Activated B cell treated with CpG ODN at 0.5 μM for 24 hours (primary cell): ENCODE measurements around the gene TWF2. TPM values are rescaled to one million over a fixed set of nuclear protein-coding genes. Genes with fewer than 3 reads are reported as not detected.

Source experiments
- ATAC-seq: fragments of 200-7000 bp; cut with Tn5 transposase; one replicate; pipeline ENCODE4 v1.10.0; 2021; ENCODE audit warnings: low read depth, mild to moderate bottlenecking, moderate library complexity
- CTCF ChIA-PET: fragments of 350-600 bp; sonication (Branson Sonifier 250); formaldehyde crosslinking; loops from one replicate; lab custom pipeline; 2021; ENCODE audit warnings: antibody characterized with exemption; lab: Charles Lee
- POLR2A ChIA-PET: fragments of 350-600 bp; sonication (Branson Sonifier 250); formaldehyde crosslinking; loops from one replicate; lab custom pipeline; 2021; ENCODE audit warnings: antibody characterized with exemption; lab: Charles Lee
- DNase-seq: peaks from one replicate; pipeline ENCODE4 v3.0.0; 2022
- H3K27ac Mint-ChIP-seq: one replicate; pipeline ENCODE4 v1.8.0; 2020; ENCODE audit warnings: mixed read lengths
- H3K27me3 Mint-ChIP-seq: one replicate; pipeline ENCODE4 v1.8.0; 2021; ENCODE audit warnings: mixed read lengths
- H3K36me3 Mint-ChIP-seq: one replicate; pipeline ENCODE4 v1.8.0; 2021; ENCODE audit warnings: low read depth, mixed read lengths
- H3K4me1 Mint-ChIP-seq: one replicate; pipeline ENCODE4 v1.8.0; 2021; ENCODE audit warnings: mixed read lengths
- H3K4me3 Mint-ChIP-seq: one replicate; pipeline ENCODE4 v1.8.0; 2020; ENCODE audit warnings: mild to moderate bottlenecking, mixed read lengths
- H3K9me3 Mint-ChIP-seq: one replicate; pipeline ENCODE4 v1.8.0; 2020; ENCODE audit warnings: mixed read lengths
- intact Hi-C: fragments of 100-400 bp; cut with micrococcal nuclease; formaldehyde crosslinking; loops from one replicate; pipeline ENCODE4 v1.15.1; 2024
- total RNA-seq: library from RNA; stranded (reverse); gene quantifications from 2 replicates; pipeline ENCODE4 v1.2.3, GENCODE V29; 2022
- TF ChIP-seq, protein P1 (sequence below): fragments of 200-600 bp; IDR thresholded peaks from one replicate; pipeline ENCODE4 v1.8.0; 2022; ENCODE audit warnings: antibody characterized with exemption, mild to moderate bottlenecking

The TWF2 gene
- total RNA-seq, 1 donor from 2014 or later, result 74.1 TPM

GRCh38 chr3:52222319-52223221 is 16.4 kb downstream of the TWF2 start:
- no peak for DNase-seq
- H3K9me3 Mint-ChIP-seq, result no peaks in the 10 kb centered on the region
- POLR2A ChIA-PET, result interaction anchor here (0.5 to 5.9 kb wide), 4 partner anchors 9 to 74 kb away, joined by 3 to 147 read pairs (median 27); partner anchors contain the start of genes PPM1M, TWF2 and WDR82

DNA sequence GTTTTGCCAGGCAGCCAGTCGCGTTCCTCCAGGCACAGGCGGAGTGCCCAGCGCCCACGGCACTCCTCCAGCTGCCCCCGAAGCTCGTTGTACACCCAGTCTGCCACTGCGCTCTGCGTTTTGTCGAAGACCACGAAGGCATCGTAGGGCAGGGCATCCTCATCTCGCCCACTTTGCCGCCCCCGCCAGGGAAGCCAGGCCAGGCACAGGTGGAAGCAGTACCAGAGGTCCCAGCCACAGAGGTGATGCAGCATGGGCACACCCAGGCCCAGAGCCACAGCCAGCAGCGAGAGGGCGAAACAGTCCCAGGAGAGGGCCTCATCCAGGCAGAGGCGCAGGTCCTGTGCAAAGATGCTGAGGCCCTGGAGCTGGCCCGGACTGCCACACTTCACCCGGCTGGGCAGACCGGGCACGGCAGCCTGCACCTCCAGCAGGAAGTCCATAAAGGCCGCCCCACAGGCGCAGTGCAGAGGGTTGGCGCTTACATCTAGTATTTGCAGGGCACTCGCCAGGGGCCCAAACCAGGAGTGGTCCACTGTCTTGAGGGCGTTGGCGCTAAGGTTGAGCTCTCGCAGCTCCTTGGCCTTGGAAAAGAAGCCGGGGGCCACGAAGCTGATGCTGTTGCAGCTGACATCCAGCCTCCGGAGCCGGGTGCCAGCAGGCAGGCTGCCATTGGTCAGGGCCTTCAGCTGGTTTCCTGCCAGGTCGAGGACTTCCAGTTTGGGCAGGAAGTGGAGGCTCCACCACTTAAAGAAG is 17.2 kb downstream of the TWF2 start:
- peaks cover 47% of the 10 kb centered on the region for H3K36me3 Mint-ChIP-seq

More at GRCh38 chr3:52222319-52223221, 16.4 kb downstream of the TWF2 start:
- ATAC-seq, result no peak
- peaks cover 45% of the 10 kb centered on the region for H3K36me3 Mint-ChIP-seq
- peak overlapping the region; percentile 97 for H3K27ac Mint-ChIP-seq
- H3K27me3 Mint-ChIP-seq, result no peaks in the 10 kb centered on the region
- peaks cover 95% of the 10 kb centered on the region for H3K4me1 Mint-ChIP-seq
- intact Hi-C loops, result loop anchor here (5.0 kb wide), 1 partner anchor 220 kb away; no protein-coding TSS in a partner anchor
- CTCF ChIA-PET, result interaction anchor here (3.1 to 6.4 kb wide), 5 partner anchors 9 to 116 kb away, joined by 10 to 58 read pairs (median 48); partner anchors contain the start of gene WDR82
- TF ChIP-seq, protein P1, sequence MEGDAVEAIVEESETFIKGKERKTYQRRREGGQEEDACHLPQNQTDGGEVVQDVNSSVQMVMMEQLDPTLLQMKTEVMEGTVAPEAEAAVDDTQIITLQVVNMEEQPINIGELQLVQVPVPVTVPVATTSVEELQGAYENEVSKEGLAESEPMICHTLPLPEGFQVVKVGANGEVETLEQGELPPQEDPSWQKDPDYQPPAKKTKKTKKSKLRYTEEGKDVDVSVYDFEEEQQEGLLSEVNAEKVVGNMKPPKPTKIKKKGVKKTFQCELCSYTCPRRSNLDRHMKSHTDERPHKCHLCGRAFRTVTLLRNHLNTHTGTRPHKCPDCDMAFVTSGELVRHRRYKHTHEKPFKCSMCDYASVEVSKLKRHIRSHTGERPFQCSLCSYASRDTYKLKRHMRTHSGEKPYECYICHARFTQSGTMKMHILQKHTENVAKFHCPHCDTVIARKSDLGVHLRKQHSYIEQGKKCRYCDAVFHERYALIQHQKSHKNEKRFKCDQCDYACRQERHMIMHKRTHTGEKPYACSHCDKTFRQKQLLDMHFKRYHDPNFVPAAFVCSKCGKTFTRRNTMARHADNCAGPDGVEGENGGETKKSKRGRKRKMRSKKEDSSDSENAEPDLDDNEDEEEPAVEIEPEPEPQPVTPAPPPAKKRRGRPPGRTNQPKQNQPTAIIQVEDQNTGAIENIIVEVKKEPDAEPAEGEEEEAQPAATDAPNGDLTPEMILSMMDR, result no peak
- H3K4me3 Mint-ChIP-seq, result peak overlapping the region; percentile 11

GRCh38 chr3:52221141-52221562 is 17.8 kb downstream of the TWF2 start:
- intact Hi-C loops, result loop anchor here (5.0 kb wide), 1 partner anchor 219 kb away; no protein-coding TSS in a partner anchor
- ChIA-PET POLR2A (interaction anchor here (0.6 to 5.1 kb wide), 11 partner anchors 8 to 1913 kb away, joined by 3 to 51 read pairs (median 6); partner anchors contain the start of genes ALAS1, GLYCTK, PPM1M and WDR82), CTCF (interaction anchor here (0.6 to 6.4 kb wide), 22 partner anchors 9 to 227 kb away, joined by 3 to 58 read pairs (median 6); partner anchors contain the start of genes GLYCTK, TWF2 and WDR82)
- Mint-ChIP-seq H3K36me3 (peaks cover 51% of the 10 kb centered on the region), H3K27ac (peak overlapping the region; percentile 53), H3K4me3 (no peak overlapping the region), H3K4me1 (peaks cover 93% of the 10 kb centered on the region), H3K9me3 (no peaks in the 10 kb centered on the region), H3K27me3 (no peaks in the 10 kb centered on the region)
- TF ChIP-seq, protein P1, result no peak
- no peak for DNase-seq
- no peak for ATAC-seq

More for the DNA sequence above, 17.2 kb downstream of the TWF2 start:
- no peaks in the 10 kb centered on the region for H3K27me3 Mint-ChIP-seq
- ChIA-PET CTCF (interaction anchor here (1.2 to 6.4 kb wide), 9 partner anchors 10 to 117 kb away, joined by 4 to 58 read pairs (median 30); partner anchors contain the start of genes GLYCTK, TWF2 and WDR82), POLR2A (interaction anchor here (0.6 to 5.1 kb wide), 5 partner anchors 10 to 1914 kb away, joined by 3 to 51 read pairs (median 8); partner anchors contain the start of gene WDR82)
- DNase-seq (no peak), ATAC-seq (no peak)
- intact Hi-C loops, result loop anchor here (5.0 kb wide), 1 partner anchor 219 kb away; no protein-coding TSS in a partner anchor
- TF ChIP-seq, protein P1, result no peak
- H3K27ac Mint-ChIP-seq, result no peak overlapping the region
- H3K4me3 Mint-ChIP-seq, result peak overlapping the region; percentile 11
- no peaks in the 10 kb centered on the region for H3K9me3 Mint-ChIP-seq
- peaks cover 95% of the 10 kb centered on the region for H3K4me1 Mint-ChIP-seq

DNA sequence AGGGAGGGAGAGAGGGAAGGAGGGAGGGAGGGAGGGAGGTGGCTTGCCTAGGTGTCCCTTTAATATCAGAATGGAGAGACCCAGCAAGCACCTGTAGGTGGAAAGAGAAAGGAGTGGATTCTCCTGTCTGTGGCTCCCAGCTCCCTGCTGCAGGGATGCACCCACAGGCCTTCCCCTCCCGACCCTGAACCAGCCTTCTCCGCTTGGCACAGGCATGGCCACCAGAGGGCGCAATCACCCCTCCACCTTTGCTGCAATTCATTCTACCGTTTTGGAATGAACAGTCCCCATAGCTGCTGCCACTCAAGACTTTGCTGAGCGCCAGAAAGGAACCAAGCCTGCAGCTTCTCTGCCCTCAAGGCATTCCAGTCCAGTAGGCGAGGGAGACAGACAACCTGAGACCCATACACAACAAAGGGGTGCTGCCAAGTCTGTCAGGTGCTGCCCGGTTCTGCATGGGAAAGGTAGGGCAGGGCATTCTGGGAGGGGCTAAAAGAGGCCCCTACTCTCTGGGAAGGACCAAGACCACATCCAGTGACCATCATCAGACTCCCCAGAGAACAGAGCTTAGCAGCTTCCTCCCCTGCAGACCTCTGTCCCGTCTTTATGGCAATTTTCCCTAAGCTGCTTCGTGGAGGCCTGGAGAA is 18.5 kb downstream of the TWF2 start:
- ChIA-PET CTCF (interaction anchor here (0.6 to 5.1 kb wide), 22 partner anchors 8 to 227 kb away, joined by 3 to 58 read pairs (median 4); partner anchors contain the start of genes GLYCTK, TWF2 and WDR82), POLR2A (interaction anchor here (0.6 to 5.1 kb wide), 12 partner anchors 9 to 236 kb away, joined by 3 to 51 read pairs (median 5); partner anchors contain the start of genes ALAS1, GLYCTK, PPM1M and WDR82)
- Mint-ChIP-seq H3K27me3 (no peaks in the 10 kb centered on the region), H3K4me1 (peaks cover 88% of the 10 kb centered on the region), H3K4me3 (peak overlapping the region; percentile 50), H3K27ac (peak overlapping the region; percentile 53), H3K9me3 (no peaks in the 10 kb centered on the region), H3K36me3 (peaks cover 53% of the 10 kb centered on the region)
- intact Hi-C loops, result loop anchor here (1.0 to 5.0 kb wide), 5 partner anchors 19 to 218 kb away; partner anchors contain the start of genes TWF2 and WDR82
- DNase-seq, result peak; percentile 80
- peak; percentile 59 for ATAC-seq
- TF ChIP-seq, protein P1, result no peak
